A549 (cell line): ENCODE results near the gene C1orf174.

Source experiments
- CEBPB ChIP-seq, 2 experiments: fragments of >200 bp in 1 of 2; sonication (Bioruptor Twin) in 1 of 2; formaldehyde crosslinking in 1 of 2; IDR thresholded peaks; 2 replicates each; pipeline ENCODE4 v1.6.1; 2012 to 2016
- CHD2 ChIP-seq: fragments of 150-350 bp; IDR thresholded peaks from 2 replicates; pipeline ENCODE4 v1.6.1; 2014; ENCODE audit warnings: low read length; ENCODE audit not compliant: partially characterized antibody
- CHD4 ChIP-seq: fragments of 200-600 bp; sonication (generic); IDR thresholded peaks from 2 replicates; pipeline ENCODE4 v1.6.1; 2016; ENCODE audit warnings: antibody characterized with exemption, mild to moderate bottlenecking, borderline replicate concordance
- EP300 ChIP-seq, 2 experiments: fragments of >200 bp; sonication (Bioruptor Twin); formaldehyde crosslinking; IDR thresholded peaks; 2 replicates in 1 of 2; 3 replicates in 1 of 2; pipeline ENCODE4 v1.6.1; 2016 to 2017
- ESRRA ChIP-seq: fragments of 150-350 bp; IDR thresholded peaks from 2 replicates; pipeline ENCODE4 v1.6.1; 2014; ENCODE audit warnings: mild to moderate bottlenecking, low read length, borderline replicate concordance
- FOSB ChIP-seq: fragments of 250-450 bp; sonication (Bioruptor Pico); IDR thresholded peaks from 2 replicates; pipeline ENCODE4 v1.5.0; 2020; ENCODE audit warnings: mild to moderate bottlenecking, moderate library complexity
- KDM1A ChIP-seq: fragments of 200-600 bp; sonication (generic); IDR thresholded peaks from 2 replicates; pipeline ENCODE4 v1.6.1; 2016; ENCODE audit warnings: low read depth, mild to moderate bottlenecking
- POLR2A ChIP-seq: IDR thresholded peaks from 2 replicates; pipeline ENCODE4 v1.6.1; 2012; ENCODE audit warnings: mild to moderate bottlenecking, low read length
- POLR2AphosphoS2 ChIP-seq: conservative IDR thresholded peaks from 2 replicates; pipeline ENCODE4 v1.6.1; 2012; ENCODE audit warnings: low read length, improper control_type of control experiment, inconsistent platforms
- REST ChIP-seq: fragments of 200-600 bp; sonication (generic); IDR thresholded peaks from 2 replicates; pipeline ENCODE4 v1.6.1; 2016; ENCODE audit warnings: antibody characterized with exemption, mild to moderate bottlenecking, moderate library complexity
- SREBF2 ChIP-seq: fragments of 450-650 bp; IDR thresholded peaks from 2 replicates; pipeline ENCODE4 v1.6.1; 2014; ENCODE audit warnings: mild to moderate bottlenecking, moderate library complexity
- USF2 ChIP-seq: fragments of 450-650 bp; IDR thresholded peaks from 2 replicates; pipeline ENCODE4 v1.6.1; 2014; ENCODE audit warnings: antibody characterized with exemption
- ZNF302 ChIP-seq: fragments of 250-450 bp; sonication (Bioruptor Pico); IDR thresholded peaks from 2 replicates; pipeline ENCODE4 v1.9.0; 2021; ENCODE audit warnings: inconsistent platforms, mild to moderate bottlenecking, moderate library complexity
- TF ChIP-seq, protein P1 (sequence below): fragments of >200 bp; sonication (Bioruptor Twin); formaldehyde crosslinking; IDR thresholded peaks from 3 replicates; pipeline ENCODE4 v1.5.1; 2016

DNA sequence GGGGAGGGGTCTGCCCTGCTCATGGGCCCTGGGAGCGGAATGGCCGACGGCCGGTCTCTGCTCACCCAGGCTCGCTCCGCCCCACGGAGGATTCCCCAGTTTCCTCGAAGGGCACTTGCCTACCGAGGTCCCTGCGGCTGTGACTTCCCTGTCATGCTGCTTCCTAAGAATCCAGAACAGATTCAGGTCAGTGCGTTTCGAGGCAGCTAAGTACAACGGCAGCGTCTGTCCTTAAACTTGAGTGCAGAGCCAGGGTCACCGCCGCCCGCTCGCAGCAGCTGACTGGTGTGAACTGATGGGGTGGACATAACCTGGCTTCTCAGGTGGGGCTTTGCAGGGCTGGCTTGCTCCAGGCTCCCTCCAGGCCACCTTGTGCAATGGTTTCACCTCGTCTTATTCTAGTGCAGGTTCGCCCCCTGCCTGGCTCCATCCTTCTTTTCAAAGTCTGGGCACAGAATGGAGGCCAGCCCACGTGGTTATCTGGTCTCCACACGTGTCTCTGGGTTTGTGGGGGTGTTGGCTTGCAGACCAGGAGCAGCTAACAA lies 7.6 kb upstream of the C1orf174 start:
- no peak for TF ChIP-seq REST
- no peak for TF ChIP-seq POLR2AphosphoS2
- TF ChIP-seq ESRRA: no peak
- no peak for TF ChIP-seq ZNF302 (CRISPR knock-in tag)
- TF ChIP-seq, protein P1, sequence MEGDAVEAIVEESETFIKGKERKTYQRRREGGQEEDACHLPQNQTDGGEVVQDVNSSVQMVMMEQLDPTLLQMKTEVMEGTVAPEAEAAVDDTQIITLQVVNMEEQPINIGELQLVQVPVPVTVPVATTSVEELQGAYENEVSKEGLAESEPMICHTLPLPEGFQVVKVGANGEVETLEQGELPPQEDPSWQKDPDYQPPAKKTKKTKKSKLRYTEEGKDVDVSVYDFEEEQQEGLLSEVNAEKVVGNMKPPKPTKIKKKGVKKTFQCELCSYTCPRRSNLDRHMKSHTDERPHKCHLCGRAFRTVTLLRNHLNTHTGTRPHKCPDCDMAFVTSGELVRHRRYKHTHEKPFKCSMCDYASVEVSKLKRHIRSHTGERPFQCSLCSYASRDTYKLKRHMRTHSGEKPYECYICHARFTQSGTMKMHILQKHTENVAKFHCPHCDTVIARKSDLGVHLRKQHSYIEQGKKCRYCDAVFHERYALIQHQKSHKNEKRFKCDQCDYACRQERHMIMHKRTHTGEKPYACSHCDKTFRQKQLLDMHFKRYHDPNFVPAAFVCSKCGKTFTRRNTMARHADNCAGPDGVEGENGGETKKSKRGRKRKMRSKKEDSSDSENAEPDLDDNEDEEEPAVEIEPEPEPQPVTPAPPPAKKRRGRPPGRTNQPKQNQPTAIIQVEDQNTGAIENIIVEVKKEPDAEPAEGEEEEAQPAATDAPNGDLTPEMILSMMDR: no peak
- no peak for TF ChIP-seq USF2
- TF ChIP-seq FOSB (CRISPR knock-in tag): no peak
- no peak for TF ChIP-seq POLR2A
- TF ChIP-seq CEBPB (IDR thresholded peaks at IDR 0.05): no peak
- TF ChIP-seq EP300 (IDR thresholded peaks at IDR 0.05): no peak
- no peak for TF ChIP-seq SREBF2
- no peak for TF ChIP-seq CHD4
- no peak for TF ChIP-seq KDM1A
- no peak for TF ChIP-seq CHD2
